GM18870 (cell line): Measurements from ENCODE around the gene EXOSC7.
"Not testable (repeated sequence)": the region's sequence is repeated elsewhere in the genome, so short reads cannot be mapped to it uniquely, and the experiment has no call there.

Experiments
- ATAC-seq: cut with Tn5 transposase; IDR thresholded peaks from one replicate; pipeline ENCODE4 v1.9.1; 2021; ENCODE audit warnings: moderate library complexity; ENCODE audit not compliant: unreplicated experiment

The EXOSC7 gene

DNA sequence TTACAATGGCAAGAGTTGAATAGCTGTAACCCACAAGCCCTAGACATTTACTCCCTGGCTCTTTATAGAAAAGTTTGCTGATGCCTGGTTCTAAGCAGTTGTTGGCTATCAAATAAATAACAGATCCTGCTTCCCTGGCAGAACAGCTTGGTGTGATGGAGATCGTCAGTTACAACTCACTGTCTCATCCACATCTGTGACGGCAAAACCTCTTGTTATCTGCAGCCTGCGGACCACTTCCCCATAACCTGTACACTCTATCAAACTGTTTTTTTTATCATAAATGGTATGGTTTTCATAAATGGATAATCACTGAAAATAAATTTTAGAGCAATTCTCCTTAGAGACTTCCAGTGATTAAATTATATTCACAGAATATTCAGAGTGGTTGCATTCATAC is 14.2 kb upstream of the EXOSC7 start:
- no peak for ATAC-seq

DNA sequence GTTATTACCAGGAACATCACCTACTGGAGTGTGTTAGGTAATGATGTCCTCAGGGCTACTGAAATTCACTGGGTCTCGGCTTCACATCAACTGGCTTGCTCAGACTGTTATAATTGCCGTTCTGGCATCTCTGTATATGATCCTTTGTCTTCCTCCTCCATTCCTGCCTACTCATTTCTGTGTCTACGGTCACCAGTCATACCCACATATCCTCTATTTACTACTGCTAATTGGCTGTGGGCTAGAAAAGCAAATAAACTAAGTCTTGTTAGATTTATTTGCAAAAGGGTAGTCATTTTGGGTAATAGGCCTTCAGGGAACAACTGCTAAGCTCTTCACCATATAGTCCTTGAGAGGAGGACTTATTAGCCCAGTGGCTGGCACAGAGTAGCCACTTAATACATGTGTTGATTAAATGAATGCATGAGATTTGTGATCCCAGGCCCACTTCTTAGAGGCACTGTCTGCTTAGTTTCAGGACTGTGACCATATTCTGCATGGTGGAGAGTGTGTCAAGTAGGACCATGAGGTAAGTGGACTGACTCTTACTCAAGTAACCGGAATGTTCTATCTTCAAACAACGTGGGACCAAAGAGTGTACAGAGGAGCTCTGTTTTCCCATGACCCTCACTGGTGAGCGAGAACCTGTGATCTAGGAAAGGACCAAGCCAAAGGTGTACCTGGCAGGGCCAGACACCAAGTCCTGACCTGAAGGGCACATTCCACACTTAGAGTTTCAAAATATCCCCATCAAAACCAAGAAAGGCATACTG is 13.2 kb upstream of the EXOSC7 start:
- no peak for ATAC-seq

DNA sequence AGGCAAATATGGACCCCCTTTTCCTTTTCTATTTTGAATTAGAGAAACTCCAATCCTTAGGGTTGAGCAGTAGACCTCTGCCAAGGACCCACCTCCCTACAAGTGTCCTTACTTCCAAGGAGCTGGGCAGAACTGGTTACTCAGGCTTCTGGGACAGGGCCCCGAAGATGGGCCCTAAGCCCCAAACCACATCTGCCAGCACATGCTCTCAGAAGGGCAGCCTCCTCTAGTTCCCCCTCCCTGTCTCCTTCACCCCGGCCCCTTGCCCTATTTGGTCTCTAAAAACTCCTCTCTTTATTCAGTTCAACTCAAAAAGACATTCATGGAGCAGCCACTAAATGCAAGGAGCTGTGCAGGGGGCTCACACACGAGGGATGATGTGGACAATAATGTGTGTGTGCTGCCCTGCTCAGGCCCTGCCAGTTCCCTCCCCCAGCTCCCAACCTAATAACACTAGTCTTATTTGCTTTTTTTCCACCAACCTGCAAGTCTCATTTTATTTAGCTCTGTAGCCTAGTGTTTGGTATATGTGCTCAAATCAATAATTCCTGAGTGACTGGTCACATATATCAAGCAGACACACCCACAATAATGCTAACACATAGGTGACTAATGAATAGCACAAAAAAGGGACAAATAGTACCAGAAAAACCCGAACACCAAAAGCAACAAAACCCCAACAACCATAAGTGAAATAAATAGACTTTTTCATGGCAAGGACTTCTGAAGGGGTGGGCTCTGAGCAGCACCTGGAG is 12.3 kb upstream of the EXOSC7 start:
- no peak for ATAC-seq

DNA sequence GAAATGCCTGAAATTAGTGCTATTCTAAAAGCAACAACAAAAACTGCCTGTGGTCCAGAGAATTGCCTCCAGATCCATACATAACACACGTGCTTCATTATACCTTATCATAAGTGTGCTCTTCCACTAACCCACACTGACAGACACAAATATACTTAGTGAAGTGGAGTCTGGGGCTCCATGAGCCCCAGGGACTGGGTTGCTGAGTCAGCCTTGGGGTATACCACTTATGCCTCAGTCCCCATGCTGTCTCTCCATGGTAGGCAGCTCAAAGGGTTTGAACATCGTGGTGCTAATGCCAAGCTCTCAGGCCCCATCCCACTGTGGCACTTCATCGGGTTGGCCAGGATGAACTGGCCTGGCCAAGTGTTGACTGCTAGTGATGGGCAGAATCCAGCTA is 10.9 kb upstream of the EXOSC7 start:
- ATAC-seq: no peak

GRCh38 chr3:44966795-44967278 is 9.2 kb upstream of the EXOSC7 start:
- no peak for ATAC-seq

GRCh38 chr3:44968447-44968858 is 7.6 kb upstream of the EXOSC7 start:
- ATAC-seq: no peak

GRCh38 chr3:44969154-44969827 is 6.8 kb upstream of the EXOSC7 start:
- ATAC-seq: no peak

GRCh38 chr3:44969828-44970179 is 6.2 kb upstream of the EXOSC7 start:
- ATAC-seq: no peak

DNA sequence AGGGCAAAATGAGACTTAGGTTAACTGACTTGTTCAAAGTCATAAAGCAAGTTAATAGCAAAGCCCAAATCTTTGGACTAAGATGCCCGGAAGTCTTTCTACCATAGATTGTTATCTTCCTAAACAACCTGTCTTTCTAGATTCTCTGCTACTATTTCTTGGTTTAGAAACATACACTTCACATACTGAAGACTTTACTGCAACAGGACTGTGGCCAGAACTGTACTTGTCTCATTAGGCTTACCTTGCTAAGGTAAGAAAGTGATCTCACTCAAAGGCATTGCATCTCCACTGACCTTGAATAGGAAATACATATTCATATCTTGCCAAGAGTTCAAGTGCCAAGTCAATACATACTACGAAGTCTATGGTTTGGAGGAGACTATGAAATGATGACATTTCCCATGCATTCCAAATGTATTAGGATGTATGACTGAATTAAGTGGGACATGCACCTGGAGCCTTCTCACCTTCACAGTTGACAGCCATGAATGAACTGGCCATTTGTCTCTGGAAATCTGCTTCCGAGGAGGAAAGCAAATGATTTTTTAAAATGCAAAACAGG is 5.0 kb upstream of the EXOSC7 start:
- ATAC-seq: no peak

- no peak for ATAC-seq
Observed at GRCh38 chr3:44974416-44974815, 1.6 kb upstream of the EXOSC7 start.

- no peak for ATAC-seq
Observed at GRCh38 chr3:44981220-44981619, 5.2 kb downstream of the EXOSC7 start.

DNA sequence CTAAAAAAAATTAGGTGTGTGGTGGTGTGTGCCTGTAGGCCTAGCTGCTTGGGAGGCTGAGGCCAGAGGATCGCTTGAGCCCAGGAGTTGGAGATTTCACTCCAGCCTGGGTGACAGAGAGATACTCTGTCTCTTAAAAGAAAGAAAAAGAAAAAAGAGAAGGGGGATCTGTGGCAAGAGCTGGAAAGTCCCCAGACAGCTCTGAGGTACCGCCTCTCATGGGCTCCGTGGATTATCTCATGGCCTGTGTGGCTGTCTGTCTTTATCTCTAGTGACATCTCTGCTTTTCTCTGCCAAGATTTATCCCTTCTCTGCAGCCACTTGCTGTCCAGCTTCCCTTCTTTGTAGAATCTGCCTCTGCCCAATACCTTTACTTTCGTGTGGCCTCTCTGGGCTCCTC is 5.7 kb downstream of the EXOSC7 start:
- no peak for ATAC-seq

DNA sequence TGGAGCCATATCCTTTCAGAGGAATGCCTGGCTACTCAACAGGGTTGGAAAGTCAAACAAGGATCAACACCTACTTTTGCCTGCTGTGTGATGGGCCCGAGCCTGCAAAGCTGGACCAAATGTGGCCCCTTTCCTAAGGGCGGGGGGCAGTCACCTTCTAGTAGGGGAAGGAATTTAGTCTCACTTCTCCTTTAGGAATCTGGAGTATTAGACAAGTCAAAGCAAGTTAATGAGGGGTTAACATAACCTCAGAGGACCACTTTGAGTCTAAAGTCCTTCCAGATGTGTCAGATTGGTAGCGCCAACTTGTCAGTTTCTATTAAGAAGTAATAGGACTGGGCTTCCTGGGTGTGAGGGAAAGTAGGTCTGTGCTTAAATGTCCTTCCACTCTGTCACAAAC is 6.8 kb downstream of the EXOSC7 start:
- ATAC-seq: no peak

DNA sequence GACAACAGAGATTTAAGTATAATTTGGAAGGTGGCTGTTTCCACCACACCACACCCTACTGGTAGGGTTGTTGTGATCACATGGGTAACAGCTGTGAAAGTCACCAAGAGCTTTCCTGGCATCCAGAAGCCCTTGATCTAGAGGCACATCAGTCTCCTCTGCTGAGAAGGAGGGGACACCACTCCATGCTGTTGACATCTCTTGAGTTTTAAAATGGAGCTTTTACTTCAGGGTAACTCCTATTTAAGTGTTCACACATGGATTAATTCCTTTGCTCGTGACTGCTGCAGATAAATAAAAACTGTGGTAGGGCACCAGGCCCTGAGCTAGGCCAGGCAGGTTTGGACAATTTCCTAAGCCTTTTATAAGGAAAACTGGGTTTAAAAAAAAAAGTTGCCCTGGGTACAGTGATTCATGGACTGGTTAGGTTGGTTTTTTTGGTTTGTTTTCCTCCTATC is 7.5 kb downstream of the EXOSC7 start:
- no peak for ATAC-seq

DNA sequence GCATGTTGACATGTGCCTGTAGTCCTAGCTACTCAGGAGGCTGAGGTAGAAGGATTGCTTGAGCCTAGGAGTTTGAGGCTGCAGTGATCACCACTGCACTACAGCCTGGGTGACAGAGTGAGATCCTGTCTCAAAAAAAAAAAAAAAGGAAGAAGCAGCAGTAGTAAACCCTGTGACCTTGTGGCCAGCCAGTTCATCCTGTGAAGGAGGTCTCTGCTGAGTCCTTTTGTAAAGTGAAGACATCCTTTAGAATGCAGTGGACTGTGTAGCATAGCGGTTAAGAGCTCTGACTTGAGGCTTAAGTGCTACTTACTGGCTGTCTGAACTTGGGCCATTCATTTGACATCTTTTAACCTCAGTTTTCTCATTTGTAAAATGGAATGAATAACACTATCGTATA is 8.3 kb downstream of the EXOSC7 start:
- no peak for ATAC-seq

- not testable (repeated sequence) for ATAC-seq
Observed at GRCh38 chr3:44986330-44986729, 10.3 kb downstream of the EXOSC7 start.

DNA sequence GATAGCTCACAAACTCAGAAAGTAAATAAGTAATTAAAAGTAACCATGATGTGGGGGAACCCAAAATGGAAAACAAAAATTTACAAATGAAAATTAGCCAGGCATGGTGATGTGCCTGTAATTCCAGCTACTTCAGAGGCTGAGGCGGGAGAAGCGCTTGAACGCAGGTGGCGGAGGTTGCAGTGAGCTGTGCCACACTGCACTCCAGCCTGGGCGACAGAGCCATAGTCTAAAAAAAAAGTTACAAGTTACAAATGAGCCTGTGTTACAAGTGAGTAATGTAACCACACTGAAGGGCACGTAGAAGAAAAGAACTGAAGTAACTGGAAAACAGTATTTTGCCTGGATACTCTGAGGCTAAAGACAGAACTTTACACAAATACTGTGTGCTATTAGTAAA is 11.3 kb downstream of the EXOSC7 start:
- no peak for ATAC-seq

DNA sequence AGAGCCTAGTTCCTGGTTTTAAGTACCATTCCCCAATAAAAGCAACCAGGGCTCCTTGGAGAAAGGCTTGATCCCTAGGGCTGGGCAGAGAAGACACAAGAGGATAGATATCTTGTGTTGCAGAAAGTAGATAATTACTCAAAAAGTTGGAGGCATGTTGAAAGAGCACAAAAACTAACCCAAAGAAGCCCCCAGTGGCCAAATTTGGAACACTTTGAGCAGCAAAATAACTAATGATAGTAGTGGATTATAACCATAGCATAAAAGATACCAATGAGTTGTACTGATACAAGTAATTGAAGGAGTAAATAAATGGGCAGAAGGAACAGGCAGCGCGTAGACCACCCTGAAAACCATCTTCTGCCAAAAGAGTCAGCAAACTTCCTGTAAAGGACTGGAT is 12.0 kb downstream of the EXOSC7 start:
- ATAC-seq: no peak

DNA sequence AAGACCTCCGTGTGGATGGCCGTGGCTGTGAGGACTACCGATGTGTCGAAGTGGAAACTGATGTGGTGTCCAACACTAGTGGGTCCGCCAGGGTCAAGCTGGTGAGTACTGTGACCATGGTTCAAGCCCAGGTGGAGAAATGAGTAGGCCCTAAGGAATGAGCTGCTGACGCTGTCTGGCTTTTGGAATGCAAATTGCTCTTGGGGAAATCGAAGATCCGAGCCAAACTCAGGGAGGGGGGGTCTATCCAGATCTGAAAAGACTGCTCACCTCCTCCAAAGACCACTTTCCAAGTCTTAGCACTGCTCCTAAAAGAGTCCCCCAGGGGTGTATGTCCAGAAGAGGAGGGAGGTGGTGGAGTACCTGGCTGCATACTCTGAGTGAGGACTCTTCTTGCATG is 13.1 kb downstream of the EXOSC7 start:
- ATAC-seq: no peak

GRCh38 chr3:44989636-44990373 is 13.8 kb downstream of the EXOSC7 start:
- no peak for ATAC-seq

- ATAC-seq: no peak
Observed at GRCh38 chr3:44991326-44991725, 15.3 kb downstream of the EXOSC7 start.
